ENCODE results near the gene C6orf132. TPM values are rescaled to one million over a fixed set of nuclear protein-coding genes. Genes with fewer than 3 reads are reported as not detected.
A peak's percentile ranks its signal among the peaks of the same experiment; 100 is the strongest.

The C6orf132 gene
- total RNA-seq, 1 experiment from 2014 or later: 48.4 TPM

GRCh38 chr6:42190554-42191183 is 48.2 kb upstream of the C6orf132 start:
- no peaks in the 10 kb centered on the region for H3K9me3 ChIP-seq (ENCODE audit: control insufficient read depth, low read depth, low read length)
- DNase-seq: no peak
- no peak overlapping the region for H3K9ac ChIP-seq (ENCODE audit: extremely low read depth, insufficient read length, low read length)
- no CpG with 5 or more reads among the region's 5 CpGs for WGBS (ENCODE audit: extremely low coverage, insufficient read length, low lambda C conversion rate)
- no peak overlapping the region for H3K23ac ChIP-seq (ENCODE audit: insufficient read length, low read depth, low read length)
- H4K5ac ChIP-seq (ENCODE audit: insufficient read length, low read depth, low read length): no peak overlapping the region
- H2AK5ac ChIP-seq (ENCODE audit: insufficient read length, low read length): no peak overlapping the region
- no peak overlapping the region for H2BK5ac ChIP-seq (ENCODE audit: insufficient read length, low read length)
- no peak overlapping the region for H2BK20ac ChIP-seq (ENCODE audit: low read depth, low read length, poor library complexity, severe bottlenecking)
- no peak overlapping the region for H3K14ac ChIP-seq (ENCODE audit: insufficient read depth, low read length)
- no peak overlapping the region for H3K4me2 ChIP-seq (ENCODE audit: insufficient read depth, insufficient read length, low read length)
- no peak overlapping the region for H2BK15ac ChIP-seq (ENCODE audit: low read depth, low read length)
- no peak overlapping the region for H3K56ac ChIP-seq (ENCODE audit: insufficient read length, low read depth, low read length)
- H3K4ac ChIP-seq (ENCODE audit: low read depth, low read length): no peak overlapping the region
- no peaks in the 10 kb centered on the region for H3K9me3 Mint-ChIP-seq
- H3K79me2 ChIP-seq (ENCODE audit: insufficient read depth, low read length): no peaks in the 10 kb centered on the region
- no peak overlapping the region for H3T11ph ChIP-seq (ENCODE audit: low read length)
- no peak overlapping the region for H4K91ac ChIP-seq (ENCODE audit: insufficient read length, low read depth, low read length)
- peaks cover 4% of the 10 kb centered on the region for H3K27me3 Mint-ChIP-seq (ENCODE audit: low read depth)
- H3K36me3 Mint-ChIP-seq (ENCODE audit: insufficient read depth in 1 of 3, low read depth in 3 of 3): no peaks in the 10 kb centered on the region; a peak in 1 of 7 replicates
- H3K23me2 ChIP-seq (ENCODE audit: insufficient read length, low read depth, low read length, poor library complexity, severe bottlenecking): no peaks in the 10 kb centered on the region
- no peak overlapping the region for H2AFZ ChIP-seq (ENCODE audit: low read length)
- H3K4me1 Mint-ChIP-seq: peaks cover 18 to 34% of the 10 kb centered on the region in 2 experiments
- H2BK12ac ChIP-seq (ENCODE audit: insufficient read length, low read depth, low read length): no peak overlapping the region
- H3K4me1 ChIP-seq (ENCODE audit: insufficient read depth, low read length): peaks cover 8% of the 10 kb centered on the region; the same call in 1 of the 2 replicates
- H4K20me1 ChIP-seq (ENCODE audit: control insufficient read depth, insufficient read depth, insufficient read length): no peaks in the 10 kb centered on the region
- no peak overlapping the region for H3K4me3 Mint-ChIP-seq
- no peak overlapping the region for H3K27ac ChIP-seq (ENCODE audit: insufficient read length, low read depth, low read length)
- no peak overlapping the region for H4K8ac ChIP-seq (replicated peaks; ENCODE audit: insufficient read length, low read depth, low read length)
- TF ChIP-seq CTCF (conservative IDR thresholded peaks at IDR 0.05): no peak
- H3K79me1 ChIP-seq (ENCODE audit: insufficient read depth, low read depth, low read length, poor library complexity, severe bottlenecking): no peaks in the 10 kb centered on the region
- no peak overlapping the region for H2BK120ac ChIP-seq (ENCODE audit: low read depth, low read length, poor library complexity, severe bottlenecking)
- peak overlapping the region in 1 of 3 experiments; percentile 71; a peak in 2 of 7 replicates for H3K27ac Mint-ChIP-seq
- H3K27me3 ChIP-seq (ENCODE audit: insufficient read depth, low read length): no peaks in the 10 kb centered on the region
- H3K18ac ChIP-seq (ENCODE audit: insufficient read length, low read depth, low read length): no peak overlapping the region
